Body of pancreas (tissue), 4 donors: Measurements from ENCODE around the gene MGMT.

ENCODE experiments used
- POLR2A ChIP-seq, 3 donors: fragments of 450-650 bp; IDR thresholded peaks; one replicate each; pipeline ENCODE4 v1.6.1; 2016; ENCODE audit warnings: antibody characterized with exemption in 3 of 3, mild to moderate bottlenecking in 2 of 3
- TF ChIP-seq, protein P1 (sequence below), 7 experiments: fragments of 450-650 bp in 4 of 7; fragments of 200-600 bp in 3 of 7; sonication (generic) in 3 of 7; IDR thresholded peaks; one replicate each; pipeline ENCODE4 v1.5.1; 2016 to 2019; ENCODE audit warnings: antibody characterized with exemption in 7 of 7

DNA sequence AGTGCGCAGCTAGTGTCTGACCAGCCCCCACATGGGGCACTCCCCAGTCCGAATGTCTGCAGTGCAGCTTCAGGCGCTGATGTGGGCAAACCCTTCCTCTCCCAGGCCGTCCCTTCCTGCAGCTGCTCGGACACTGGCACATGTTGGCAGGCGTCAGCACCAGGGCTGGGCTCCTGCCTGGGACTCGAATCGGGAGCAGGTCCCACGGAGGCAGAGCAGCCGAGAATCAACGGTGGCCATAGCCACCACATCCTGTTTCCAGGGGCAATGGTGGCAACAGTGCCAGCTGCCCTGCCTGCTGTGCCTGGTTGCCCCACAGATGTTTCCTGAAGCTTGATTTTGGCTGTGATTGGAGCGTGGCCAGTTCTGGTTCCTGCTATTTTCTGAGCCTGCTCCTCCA lies 65.8 kb downstream of the MGMT start:
- TF ChIP-seq, protein P1, sequence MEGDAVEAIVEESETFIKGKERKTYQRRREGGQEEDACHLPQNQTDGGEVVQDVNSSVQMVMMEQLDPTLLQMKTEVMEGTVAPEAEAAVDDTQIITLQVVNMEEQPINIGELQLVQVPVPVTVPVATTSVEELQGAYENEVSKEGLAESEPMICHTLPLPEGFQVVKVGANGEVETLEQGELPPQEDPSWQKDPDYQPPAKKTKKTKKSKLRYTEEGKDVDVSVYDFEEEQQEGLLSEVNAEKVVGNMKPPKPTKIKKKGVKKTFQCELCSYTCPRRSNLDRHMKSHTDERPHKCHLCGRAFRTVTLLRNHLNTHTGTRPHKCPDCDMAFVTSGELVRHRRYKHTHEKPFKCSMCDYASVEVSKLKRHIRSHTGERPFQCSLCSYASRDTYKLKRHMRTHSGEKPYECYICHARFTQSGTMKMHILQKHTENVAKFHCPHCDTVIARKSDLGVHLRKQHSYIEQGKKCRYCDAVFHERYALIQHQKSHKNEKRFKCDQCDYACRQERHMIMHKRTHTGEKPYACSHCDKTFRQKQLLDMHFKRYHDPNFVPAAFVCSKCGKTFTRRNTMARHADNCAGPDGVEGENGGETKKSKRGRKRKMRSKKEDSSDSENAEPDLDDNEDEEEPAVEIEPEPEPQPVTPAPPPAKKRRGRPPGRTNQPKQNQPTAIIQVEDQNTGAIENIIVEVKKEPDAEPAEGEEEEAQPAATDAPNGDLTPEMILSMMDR (IDR thresholded peaks at IDR 0.05): no peak
- TF ChIP-seq POLR2A (IDR thresholded peaks at IDR 0.05): no peak
